Activated CD4-positive, alpha-beta T cell treated with anti-CD3 and anti-CD28 coated beads for 4 hours (primary cell): ENCODE data around the gene MACROD2.

ENCODE experiments used
- DNase-seq, 2 donors: peaks; one replicate each; pipeline ENCODE4 v3.0.0-alpha.2; 2020

Gene MACROD2

DNA sequence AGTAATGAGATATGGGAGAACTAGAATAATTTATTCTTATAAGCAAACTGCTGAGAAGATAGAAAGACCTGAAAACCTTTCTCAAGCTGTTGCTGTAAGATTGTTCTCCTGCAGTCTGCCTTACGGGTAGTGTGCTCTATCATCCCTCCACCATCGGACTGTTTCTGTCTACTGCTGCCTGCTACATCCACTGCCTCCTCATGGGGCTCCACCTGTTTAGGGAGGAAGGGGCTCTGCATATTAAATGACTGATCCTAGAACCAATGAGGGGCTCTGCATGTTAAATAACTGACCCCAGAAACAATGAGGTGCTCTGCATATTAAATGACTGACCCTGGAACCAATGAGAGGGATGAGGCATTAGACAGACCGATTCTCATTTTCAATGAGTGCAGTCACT lies 1923.3 kb downstream of the MACROD2 start:
- DNase-seq = no peak

DNA sequence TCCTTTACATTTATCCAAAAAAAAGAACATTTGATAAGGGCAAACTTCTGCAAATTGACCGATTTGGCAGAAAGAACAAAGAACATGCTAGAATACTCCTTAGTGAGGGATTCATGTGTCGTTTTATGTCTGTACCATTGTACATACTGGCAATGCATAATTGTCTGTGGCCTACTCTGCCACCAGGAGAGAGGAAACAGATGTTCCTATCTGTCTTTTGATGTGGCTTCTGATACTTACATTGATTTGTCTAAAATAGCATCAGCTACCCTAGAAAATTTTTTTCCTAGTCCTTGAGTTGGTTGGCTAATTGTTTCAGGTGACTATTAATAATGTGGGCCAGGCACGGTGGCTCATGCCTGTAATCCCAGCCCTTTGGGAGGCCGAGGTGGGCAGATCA lies 1923.8 kb downstream of the MACROD2 start:
- DNase-seq = no peak

DNA sequence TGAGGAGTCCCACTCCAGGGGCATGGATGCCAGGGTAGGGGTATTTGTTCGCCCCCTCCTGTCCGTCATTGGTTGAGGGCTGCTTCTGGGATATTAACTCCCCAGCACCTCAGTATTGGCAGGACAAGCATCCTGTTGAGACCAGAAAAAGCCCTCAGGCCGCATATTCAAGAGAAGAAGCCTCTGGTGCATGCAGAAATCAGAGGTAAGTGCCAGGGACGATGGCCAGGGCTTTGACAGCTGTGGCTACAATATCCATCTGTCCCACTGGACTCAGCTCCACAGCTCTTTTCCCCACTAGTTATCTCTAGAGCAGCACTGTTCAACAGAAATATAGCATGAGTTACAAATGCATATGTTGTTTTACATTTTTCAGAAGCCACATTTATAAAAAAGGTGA lies 1926.6 kb downstream of the MACROD2 start:
- DNase-seq = no peak

DNA sequence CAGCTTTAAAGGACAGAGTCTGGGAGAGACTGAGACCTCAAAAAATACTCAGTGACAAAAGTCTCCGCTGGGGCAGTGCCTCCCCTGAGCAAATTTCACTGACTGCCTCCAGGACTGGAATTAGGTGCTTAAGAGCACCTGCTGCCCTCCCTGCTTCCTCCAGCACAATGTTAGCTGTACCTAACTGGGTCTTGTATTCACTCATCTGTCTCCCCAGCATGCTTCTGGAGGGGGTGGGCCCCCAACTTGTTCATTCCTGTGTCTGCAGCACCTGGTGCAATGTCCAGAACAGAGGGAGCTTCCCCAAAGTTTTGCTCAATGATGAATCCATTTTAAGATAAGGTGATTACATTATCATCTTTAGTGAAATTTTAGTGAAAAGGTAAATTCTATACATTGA lies 1927.2 kb downstream of the MACROD2 start:
- DNase-seq = no peak

DNA sequence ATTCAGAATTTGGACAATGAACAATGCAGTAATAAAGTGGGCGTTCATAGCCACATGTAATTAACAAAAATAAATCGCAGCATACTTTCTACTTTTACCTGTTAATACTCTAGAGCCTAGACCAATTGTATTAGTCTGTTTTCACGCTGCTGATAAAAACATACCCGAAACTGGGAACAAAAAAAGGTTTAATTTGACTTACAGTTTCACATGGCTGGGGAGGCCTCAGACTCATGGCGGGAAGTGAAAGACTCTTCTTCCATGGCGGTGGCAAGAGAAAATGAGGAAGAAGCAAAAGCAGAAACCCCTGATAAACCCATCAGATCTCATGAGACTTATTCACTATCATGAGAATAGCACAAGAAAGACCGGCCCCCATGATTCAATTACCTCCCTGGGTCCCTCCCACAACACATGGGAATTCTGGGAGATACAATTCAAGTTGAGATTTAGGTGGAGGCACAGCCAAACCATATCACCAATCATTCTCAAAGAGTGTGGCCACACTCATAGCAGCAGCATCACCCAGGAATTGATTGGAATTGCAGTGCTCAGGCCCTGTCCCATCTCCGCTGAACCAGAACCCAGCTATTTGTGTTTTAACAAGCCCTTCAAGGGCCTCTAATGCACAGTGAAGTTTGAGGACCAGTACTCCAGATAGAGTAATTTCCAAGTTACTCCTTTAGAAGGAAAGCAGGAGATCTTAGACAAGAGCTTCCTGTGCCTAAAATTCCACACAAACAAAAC lies 1927.9 kb downstream of the MACROD2 start:
- DNase-seq = no peak

DNA sequence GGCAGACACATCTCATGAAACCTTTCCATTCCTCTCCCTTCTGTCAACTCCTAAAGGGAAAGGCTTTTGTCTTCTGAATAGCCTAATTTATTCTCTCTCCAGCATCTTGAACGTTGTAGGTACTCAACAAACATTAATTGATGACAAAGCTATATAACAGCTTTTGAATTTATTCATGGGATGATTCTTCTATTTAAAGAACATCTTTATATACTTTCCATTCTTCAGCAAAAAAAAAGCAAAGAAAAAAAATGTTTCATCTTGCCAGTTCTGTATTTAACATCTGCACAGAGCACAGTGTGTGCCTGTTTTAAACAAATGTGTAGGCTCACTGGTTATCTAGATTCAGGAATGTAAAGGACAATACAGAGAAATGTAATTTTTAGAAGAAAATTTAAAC lies 1929.2 kb downstream of the MACROD2 start:
- DNase-seq = no peak

DNA sequence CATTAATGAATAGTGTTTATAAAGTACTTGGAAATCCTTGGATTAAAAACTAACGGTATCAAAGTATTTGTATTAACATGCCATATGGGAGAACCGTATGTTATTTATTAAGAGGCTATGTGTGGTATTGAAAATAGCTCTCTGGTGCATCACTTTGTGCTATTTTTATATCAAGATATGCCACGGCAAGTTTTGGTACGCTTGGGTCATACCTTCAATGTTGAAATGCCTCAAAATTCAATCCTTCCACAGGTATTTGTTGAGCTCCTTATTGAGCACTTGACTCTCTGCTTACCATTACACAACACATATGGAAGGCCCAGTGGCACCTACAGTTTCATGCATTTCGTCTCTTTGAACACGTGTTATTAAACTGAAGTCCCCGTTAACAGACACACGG lies 1930.1 kb downstream of the MACROD2 start:
- no peak for DNase-seq

DNA sequence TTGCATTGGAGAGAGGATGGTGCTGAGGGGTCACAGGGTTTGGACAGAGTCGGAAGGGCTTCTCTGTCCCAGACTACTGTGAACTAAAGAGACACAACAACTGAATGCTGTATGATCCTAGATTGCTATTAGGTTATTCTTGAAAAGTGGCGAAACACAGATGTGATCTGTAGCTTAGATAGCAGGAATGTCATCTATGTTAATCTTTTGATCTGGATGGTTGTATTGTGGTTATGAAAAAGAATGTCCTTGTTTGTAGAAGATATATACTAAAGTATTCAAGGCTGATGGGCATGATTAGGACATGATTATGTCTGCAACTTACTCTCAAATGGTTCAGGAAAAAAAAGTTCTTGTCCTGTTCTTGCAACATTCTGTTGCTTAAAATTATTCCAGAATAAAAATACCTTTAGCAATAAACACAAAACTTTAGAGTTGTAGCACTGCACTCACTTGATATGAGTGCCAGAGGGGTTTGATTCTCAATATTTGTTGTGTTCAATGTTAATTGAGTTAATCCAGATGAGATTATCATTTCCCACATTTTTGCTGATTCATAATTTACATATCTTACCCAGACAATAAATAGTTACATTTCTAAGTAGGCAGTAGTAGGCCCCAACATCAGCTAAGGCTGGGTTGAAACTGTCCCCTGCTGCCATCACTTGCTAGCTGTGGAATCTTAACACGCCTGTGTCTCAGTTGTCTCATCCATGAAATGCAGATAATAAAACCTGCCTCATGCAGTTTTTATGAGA lies 1932.8 kb downstream of the MACROD2 start:
- no peak for DNase-seq

DNA sequence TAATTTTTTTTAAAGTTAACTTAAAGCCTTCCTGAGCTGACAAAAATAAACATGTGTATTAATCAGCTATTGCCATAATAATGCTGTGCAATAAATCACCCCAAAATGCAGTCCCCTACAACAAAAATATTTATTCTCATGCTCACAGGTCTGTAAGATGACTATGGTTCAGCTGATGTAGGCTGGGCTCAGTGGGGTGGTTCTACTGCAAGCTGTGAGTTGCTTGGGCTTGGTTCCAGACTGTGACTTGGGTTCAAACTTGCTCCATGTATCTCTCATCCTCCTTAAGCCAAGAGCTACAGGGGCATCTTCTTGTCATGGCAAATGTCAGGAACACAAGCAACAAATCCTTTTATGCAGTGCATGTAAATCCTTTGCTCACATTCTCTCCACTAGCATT lies 1933.6 kb downstream of the MACROD2 start:
- DNase-seq = no peak

DNA sequence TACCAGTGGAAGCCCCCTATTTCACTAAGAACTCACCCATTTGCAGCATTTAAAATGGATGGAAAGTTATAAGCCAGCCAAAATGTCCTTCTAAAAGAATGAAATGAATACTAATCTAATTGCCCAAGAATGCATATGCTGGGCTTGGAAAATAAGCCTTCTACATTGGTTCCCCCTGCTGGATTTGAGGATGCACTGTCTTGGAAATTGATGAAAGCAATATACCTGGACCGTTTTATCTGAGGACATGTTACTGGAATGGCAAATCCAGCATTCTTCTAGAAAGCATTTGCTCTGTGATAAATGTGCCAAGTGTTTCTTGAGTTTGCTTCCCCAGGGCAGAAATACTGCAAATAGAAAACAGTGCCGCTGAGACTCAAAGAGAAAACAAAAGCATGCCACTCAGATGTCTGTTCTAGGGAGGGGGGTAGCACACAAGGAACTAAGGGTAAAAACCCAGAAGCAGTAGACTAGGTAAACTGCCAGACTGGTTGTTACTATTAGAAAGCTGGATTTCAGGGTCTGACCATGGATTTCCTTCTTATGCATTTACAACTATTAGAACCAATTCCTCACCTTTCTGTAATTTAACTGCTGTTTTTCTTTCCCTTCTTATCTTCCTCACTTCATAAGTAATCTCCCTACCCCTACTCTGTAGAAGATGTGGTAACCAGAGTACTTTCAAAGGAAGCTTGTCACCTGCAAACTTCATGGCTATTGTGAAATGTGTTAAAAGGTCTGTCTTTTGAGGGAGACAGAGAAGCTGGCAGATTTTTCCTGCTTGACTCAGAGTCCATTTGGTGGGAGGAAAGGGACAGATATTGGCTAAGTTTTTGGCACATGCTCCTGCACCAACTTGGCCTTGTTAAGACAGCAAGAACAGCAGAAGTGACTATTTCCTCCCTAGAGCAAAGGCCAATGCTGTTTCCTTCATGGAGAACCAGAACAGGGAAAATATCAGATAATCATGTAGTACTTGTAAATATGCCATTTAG lies 1935.3 kb downstream of the MACROD2 start:
- no peak for DNase-seq

DNA sequence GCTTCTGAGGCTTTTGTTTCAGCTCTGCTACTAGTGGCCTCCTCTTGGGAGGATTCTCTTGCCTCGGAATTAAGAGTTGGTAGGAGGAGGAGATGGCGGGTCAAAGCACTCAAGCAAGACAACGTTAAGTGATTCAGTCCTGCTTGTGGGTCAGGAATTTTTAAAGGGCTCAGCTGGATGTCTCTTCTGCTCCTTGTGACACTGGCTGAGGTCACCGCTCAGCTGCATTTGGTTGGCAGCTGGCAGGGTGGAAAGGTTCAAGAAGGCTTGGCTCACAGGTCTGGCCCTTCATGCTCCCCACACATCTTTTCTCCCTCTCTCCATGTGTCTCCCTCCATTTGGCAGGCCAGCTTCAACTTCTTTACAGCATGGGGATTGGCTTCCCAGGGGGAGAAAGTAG lies 1936.6 kb downstream of the MACROD2 start:
- no peak for DNase-seq

DNA sequence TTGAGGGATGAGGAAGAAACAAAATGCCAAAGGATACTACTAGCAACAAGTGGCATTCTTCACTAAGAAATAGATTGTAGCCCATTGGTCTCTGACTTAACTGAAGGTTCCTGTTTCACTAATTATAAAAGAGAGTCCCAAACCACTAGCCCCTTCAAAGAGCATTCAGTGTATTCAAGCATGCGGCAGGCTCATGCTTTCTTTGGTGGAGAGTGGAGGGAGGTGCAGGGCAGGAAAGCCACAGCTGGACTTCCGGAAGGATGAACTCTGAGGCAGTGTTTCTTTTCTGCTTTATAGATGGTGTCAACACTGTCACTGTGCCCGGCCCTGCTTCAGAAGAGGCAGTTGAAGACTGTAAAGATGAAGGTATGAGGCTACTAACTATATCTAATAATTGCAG lies 1941.9 kb downstream of the MACROD2 start:
- no peak for DNase-seq

DNA sequence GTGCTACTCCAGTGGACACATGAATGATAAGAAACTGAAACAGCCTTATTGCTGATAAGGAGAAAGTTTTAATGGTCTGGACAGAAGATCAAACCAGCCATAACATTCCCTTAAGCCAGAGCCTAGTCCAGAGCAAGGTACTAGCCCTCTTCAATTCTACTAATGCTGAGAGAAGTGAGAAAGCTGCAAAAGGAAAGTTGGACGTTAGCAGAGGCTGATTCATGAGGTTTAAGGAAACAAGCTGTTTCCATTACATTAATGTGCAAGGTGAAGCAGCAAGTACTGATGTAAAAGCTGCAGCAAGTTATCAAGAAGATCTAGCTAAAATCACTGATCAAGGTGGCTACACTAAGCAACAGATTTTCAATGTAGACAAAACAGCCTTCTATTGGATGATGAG lies 1943.5 kb downstream of the MACROD2 start:
- no peak for DNase-seq

DNA sequence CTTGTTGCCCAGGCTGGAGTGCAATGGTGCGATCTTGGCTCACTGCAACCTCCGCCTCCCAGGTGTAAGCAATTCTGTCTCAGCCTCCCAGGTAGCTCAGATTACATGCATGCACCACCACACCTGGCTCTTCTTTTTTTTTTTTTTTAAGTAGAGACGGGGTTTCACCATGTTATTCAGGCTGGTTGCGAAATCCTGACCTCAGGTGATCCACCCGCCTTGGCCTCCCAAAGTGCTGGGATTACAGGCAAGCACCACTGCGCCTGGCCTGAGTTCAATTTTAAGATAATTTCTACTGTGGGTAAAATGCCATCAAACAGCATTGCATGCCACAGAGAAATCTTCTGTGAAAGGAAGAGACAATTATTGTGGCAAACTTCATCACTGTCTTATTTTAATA lies 1944.8 kb downstream of the MACROD2 start:
- DNase-seq = no peak

DNA sequence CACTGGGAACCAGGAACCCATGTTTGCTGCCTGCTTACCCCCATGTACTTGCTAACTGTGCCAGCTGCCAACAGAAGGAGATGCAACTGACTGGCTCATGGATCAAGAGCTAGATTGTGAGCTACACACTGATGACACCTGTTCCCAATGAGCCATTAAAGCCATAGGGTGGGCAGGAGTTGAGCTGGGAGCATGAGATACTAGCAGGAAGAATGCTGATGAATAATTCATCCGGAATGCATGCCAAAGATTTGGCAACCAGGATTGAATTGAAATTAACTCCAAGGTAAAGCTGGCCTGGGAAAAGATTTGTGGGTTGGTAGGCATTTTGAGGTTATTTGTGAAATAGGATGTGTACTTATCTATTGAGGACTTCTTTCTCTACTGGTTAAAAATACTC lies 1946.8 kb downstream of the MACROD2 start:
- DNase-seq = no peak

DNA sequence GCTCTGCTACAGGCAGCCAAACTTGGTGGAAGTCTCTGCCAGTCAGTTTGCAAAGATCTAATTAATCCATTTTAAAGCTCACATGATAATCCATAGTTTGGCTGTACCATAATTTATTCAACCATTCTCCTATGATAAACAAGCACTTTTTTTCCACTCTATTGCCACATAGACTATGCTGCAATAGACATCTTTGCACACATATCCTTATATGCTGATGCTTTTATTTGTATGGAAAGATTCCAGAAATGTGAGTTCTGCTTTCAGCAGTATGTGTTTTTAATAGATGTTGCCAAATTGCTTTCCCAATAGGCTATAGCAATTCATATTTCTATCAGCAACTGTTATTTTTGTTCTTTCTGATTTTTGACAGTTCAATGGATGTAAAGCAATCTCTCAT lies 1950.0 kb downstream of the MACROD2 start:
- no peak for DNase-seq

DNA sequence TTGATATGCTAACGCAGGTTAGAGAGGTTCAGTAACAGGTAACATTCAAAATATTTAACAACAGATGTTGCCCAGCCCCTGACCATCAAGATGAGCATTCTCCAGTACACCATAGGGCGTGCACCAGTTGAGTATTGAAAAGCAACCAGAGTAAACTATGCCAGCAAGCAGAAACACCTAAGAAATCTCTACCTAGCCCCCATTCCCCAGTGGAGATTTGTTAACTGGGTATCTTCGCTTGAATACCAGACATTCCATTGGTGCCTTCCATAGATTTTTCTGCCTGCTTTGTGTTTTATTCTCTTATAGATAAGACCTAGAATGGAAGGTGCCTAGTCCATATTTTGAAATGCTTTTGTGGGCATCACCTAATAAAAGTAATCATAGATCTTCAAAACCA lies 1954.1 kb downstream of the MACROD2 start:
- DNase-seq = no peak

DNA sequence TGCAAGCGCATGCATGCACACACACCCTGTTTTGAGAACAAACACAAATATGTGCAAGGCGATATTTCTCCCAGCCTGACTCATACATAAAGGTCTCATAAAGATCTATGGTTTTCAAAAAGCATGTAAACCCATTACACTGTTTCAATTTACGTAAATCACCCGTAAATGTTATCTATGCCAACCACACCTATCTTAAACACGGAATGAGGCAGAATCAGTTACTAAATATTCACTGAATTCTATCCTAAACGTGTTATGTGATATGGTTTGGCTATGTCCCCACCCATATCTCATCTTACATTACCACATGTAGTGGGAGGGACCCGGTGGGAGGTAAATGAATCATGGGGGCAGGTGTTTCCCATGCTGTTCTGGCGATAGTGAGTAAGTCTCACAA lies 1956.3 kb downstream of the MACROD2 start:
- DNase-seq = no peak

DNA sequence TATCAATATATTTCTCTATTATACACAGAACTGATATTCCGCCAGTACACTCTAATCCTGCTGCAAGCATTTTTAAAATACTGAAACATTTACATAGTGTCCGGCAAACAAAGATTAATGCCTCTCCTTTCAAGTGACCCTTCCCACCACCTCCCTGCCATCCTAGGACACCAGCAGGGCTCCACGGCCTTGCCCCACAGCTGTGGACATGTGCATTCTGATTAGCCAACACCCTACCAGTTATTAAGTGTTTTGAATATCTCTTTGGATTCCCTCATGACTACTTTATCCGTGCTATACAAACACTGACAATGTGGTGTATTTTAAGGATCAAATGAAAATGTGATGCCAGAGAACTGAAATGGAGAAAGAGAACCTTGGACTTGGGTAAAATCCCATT lies 1962.8 kb downstream of the MACROD2 start:
- DNase-seq = no peak

DNA sequence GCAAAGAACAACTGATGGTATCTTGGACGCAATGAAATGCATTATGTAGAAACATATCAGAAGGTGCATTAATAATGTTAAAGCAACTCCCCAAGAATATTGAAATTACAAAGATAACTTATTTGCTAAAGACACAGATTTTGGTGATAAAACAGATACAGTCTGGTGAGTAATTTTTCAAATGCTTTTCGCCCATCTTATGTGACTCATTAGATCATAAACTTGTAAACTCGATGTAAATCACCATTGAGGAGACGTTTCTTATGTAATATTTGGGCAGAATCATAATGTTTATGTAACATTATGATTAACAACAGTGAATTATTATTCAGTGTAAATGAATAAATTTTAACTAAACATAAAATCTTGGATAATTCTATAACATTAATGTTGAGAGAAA lies 1969.8 kb downstream of the MACROD2 start:
- DNase-seq = no peak

DNA sequence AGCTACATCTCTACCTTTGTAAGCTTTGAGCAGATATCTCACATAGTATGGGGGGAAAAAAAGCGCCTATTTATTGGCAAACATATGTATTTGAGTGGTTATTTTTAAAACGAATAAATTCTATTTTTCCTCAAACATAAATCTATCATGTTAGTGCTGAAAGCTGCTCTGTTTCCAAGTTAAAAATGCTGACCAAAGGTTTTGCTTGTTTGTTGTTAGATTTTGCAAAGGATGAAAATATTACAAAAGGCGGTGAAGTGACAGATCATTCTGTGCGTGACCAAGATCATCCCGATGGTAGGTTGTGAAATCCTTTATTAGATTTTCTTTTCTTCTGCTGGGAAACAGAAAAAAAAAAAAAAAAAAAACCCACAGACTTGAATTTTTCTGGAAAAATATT lies 1972.0 kb downstream of the MACROD2 start:
- DNase-seq = no peak

DNA sequence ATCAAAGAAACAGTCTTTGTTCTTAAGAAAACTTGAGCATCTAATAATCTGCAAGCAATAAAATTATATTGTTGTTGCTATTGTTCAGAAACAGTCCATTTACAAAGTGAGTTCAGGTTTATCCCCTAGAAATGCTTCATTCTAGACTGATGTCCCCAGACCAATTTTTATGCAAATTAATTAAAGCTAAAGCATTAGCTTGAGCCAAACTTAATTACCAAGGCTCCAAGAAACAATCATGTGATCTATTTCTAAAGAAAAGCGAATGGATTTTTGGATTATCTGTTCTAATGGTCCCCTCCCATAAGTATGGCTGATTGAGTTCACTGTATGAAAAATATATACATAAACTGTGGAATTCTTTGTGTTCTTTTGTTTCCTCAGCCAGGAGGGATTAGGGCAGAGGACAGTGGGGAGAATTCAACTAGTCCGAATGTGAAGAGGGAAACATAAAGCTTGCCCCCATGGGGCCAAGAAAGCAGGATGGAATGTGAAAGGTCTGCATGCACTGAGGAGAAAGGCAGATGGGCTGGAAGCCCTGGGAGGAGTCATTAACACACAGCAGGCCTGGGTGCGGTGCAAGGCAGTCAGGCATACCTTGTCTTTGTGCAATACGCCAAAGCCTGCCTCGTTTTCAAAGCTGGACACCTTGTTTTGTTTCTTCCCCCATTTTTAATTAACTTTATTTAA lies 1980.9 kb downstream of the MACROD2 start:
- no peak for DNase-seq

DNA sequence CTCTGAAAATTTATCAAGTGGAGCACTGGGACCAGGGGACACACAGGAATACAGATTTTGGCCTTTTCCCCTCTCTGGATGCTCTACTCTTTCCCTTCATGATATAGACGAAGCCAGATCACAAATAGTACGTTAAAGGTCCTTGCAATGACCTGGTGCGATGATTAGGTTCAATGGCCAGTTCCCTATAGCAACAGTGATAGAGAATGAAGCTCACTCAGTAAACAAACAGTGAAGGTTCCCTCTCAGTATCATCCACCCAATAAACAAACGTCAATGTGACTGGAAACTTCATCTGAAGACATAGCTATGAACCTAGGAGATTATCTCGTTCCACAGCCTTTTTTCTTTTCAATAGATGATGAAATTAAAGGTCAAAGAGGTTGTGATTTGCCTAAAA lies 1981.7 kb downstream of the MACROD2 start:
- no peak for DNase-seq
